GM21786 (cell line): ENCODE data around the gene FOSL2.
A peak's percentile ranks its signal among the peaks of the same experiment; 100 is the strongest.

Experiments
- ATAC-seq: cut with Tn5 transposase; IDR thresholded peaks from one replicate; pipeline ENCODE4 v1.9.1; 2021; ENCODE audit not compliant: unreplicated experiment

FOSL2 gene

DNA sequence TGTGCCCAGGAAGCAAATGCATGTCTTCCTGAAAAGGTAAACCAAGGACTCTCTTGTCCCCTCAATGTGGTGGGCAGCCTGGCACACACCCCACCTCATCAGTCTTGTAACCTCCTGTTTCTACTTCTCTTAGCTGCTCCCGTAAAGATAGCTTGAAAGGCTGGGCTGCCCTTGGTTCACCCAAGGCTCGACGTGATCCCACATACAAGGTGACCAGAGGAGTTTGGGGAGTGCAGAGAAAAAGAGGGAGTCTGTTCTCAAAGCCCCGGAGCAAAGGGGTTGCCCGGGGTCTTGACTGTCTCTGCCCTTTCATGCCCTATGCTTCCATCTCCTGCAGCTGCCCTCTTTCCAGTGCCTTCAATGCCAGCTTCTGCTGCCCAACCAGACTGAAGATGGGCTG is 18.3 kb upstream of the FOSL2 start:
- no peak for ATAC-seq

- no peak for ATAC-seq
Measured at GRCh38 chr2:28375236-28375635, 17.4 kb upstream of the FOSL2 start.

GRCh38 chr2:28375742-28376631 is 16.7 kb upstream of the FOSL2 start:
- ATAC-seq: no peak

- no peak for ATAC-seq
Measured at GRCh38 chr2:28377195-28377816, 15.4 kb upstream of the FOSL2 start.

DNA sequence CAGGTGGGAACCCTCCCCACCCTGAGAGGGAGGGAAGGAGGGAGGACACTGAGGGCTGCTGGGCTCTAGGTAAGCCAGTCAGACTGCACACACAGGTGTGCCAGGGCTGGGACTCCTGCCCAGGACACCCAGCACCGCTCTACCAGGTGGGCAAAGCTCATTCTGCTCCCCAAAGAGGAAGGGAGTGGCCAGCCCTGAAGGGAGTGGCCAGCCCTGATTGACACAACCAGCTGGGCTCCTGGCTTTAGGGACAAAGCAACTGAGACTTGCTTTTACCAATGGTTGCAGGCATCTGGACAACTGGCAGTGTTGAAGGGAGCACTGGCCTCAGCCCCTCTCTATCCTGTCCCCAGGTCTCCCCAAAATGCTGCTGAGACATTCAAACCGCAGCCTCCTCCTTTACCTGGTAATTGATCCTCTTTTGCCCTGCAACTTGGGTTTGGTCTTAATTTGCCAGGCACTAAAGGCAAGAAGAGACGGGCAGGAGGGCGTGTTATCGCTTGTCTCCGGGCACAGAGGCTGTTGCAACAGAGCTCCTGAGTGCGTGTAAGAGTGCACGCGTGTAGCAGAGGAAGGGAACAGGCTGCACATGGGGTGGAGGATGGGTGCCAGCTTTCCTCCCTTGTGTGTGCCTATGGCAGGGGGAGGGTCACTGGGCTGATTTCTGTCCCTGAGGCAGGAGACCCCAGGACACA is 14.5 kb upstream of the FOSL2 start:
- no peak for ATAC-seq

- no peak for ATAC-seq
Measured at GRCh38 chr2:28378679-28379584, 13.7 kb upstream of the FOSL2 start.

DNA sequence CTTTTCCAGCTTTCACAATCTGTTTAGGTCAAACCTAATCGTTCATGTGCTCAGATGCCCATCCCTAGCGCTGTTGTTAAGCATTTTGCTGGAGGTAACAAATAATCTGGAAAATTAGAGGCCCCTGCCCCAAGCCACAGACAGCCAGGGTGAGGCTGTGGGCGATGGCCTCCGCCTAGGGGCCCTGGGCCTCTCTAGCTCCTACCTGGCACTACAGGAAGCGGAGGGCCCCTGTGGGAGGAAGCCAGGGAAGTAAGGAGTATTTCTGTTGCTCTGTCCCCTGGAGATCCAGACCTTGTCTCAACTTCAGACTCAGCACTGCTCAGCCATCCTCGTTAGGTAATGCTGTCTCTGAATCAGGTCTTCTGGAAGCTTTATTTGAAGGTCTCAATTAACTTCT is 12.4 kb upstream of the FOSL2 start:
- ATAC-seq: no peak

DNA sequence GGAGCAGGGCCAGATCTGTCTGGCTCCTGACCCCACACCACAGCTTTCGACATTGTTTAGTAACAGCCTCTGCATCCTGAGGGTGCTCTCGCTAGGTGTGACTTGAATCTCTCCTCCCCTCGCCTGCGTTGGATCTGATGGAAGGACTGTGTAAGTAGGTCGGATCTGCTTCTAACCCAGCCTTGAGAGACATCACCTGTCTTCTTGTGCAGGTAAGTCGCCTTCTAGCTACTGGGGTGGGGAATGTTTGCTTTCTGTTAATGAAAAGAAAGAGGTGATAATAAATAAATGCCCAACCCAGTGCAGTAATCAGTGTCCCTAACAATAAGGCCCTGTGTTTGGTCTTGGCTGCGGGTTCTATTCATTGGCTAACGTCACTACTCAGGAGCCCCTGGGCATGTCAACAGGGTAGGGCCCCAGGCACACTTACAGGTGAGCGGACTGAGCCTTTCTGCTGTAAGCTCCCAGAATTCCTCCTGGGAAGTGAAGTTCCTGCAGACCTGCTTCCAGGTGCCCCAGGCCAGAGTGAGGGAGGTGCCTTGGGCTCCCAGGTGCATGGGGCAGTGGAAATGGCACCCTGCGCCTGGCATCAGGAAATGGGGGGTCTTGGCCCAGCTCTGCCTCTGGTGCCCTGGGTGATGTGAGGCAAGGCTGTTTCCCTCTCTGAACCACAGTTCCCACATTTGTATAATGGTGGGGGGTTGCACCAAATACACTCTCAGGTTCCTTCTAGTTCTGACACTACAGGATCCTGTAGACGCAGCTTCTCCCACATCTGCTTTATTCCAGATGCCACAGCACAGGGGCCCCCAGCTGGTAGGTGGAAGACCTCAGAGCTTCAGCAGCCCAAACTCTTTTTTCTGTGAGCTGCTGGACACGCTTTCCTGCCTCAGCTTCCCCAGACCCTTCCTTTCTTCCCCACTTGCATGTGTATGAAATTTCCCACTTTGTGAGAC is 11.2 kb upstream of the FOSL2 start:
- no peak for ATAC-seq

DNA sequence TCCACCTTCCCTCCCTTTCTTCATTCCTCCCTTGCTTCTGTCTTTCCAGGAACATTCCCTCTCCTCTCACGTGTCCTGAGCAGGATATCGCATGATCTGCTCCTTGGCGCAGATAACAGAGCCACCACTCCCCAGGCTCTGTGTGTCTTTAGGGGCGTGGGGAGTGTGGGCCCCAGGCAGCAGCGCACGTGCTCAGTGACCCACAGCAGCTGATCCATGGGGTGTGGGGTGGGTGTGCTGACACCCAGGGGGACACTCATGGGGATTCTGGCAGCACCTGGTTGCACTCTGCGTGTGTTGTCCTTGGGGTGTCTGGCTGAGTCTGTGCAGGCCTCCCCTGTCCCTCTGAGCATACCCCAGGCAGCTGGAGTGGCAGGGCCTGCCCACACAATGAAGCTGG is 9.9 kb upstream of the FOSL2 start:
- no peak for ATAC-seq

GRCh38 chr2:28387082-28387960 is 5.3 kb upstream of the FOSL2 start:
- ATAC-seq: no peak

- ATAC-seq: no peak
Measured at GRCh38 chr2:28389399-28390240, 3.0 kb upstream of the FOSL2 start.

GRCh38 chr2:28390241-28390745 is 2.4 kb upstream of the FOSL2 start:
- ATAC-seq: no peak

DNA sequence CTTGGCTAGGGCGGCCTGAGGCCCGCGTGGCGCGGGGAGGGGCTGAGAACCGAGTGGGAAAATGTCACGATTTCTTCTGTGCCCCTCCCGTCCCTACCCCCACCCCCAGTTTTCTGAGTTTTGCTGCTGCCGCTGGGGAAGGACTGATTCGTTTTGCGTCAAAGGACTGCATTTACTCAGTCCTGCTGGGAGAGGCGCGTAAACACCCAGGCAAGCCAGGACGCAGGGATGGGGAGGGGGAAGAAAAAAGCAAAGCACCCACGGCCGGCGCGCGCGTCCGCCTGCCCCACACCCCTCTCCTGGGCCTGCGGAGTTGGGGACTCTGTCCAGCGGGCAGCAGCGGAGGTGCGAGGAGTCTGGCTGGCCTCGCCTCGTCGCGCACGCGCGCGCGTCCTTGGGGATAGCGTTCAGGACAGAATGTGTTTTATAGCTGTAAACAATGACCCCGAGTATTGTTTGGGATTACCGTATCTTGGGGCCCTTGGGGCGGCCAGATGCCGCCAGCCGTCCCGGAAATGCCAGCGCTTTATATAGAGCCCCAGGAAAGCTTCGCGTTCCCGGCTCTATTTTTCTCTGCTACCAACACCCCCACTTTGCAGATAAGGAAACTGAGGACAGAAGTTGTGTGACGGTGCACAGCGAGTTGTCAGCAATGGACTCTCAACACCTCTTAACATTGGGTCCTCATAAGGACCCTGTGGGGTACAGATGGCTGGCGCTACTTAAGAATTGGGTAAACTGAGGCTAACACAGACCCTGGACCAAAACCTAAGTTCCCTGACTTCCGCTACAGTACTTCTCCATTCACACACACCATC is 1.7 kb upstream of the FOSL2 start:
- no peak for ATAC-seq

- peak; percentile 16 for ATAC-seq
Measured at GRCh38 chr2:28391564-28392296, 928 bp upstream of the FOSL2 start.

DNA sequence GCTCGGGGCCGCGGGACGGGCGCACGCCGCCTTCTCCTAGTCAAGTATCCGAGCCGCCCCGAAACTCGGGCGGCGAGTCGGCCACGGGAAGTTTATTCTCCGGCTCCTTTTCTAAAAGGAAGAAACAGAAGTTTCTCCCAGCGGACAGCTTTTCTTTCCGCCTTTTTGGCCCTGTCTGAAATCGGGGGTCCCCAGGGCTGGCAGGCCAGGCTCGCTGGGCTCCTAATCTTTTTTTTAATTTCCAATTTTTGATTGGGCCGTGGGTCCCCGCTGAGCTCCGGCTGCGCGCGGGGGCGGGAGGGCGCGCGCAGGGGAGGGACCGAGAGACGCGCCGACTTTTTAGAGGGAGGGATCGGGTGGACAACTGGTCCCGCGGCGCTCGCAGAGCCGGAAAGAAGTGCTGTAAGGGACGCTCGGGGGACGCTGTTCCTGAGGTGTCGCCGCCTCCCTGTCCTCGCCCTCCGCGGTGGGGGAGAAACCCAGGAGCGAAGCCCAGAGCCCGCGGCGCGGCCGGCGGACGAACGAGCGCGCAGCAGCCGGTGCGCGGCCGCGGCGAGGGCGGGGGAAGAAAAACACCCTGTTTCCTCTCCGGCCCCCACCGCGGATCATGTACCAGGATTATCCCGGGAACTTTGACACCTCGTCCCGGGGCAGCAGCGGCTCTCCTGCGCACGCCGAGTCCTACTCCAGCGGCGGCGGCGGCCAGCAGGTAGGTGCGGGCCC is 617 bp downstream of the FOSL2 start:
- ATAC-seq: no peak
